ENCODE measurements around the gene C17orf50.

- no peak for TF ChIP-seq CTCF (IDR thresholded peaks at IDR 0.05)
- TF ChIP-seq POLR2A (IDR thresholded peaks at IDR 0.05) = no peak
Observed at GRCh38 chr17:35725802-35726126, 34.9 kb upstream of the C17orf50 start.
